Heart right ventricle (tissue), 16 donors: ENCODE results near the gene TCF12. TPM values are rescaled to one million over a fixed set of nuclear protein-coding genes. Genes with fewer than 3 reads are reported as not detected.
"Not testable (repeated sequence)": the region's sequence is repeated elsewhere in the genome, so short reads cannot be mapped to it uniquely, and the experiment has no call there.

Experiments used
- ATAC-seq, 8 donors: fragments of 200-7000 bp; cut with Tn5 transposase; one replicate each; pipeline ENCODE4 v1.9.1; 2020; ENCODE audit warnings: mild to moderate bottlenecking in 8 of 8, moderate library complexity in 8 of 8, moderate number of reproducible peaks in 1 of 8
- DNase-seq, 2 donors: peaks; one replicate each; pipeline ENCODE4 v3.0.0-alpha.2; 2020
- H3K27ac ChIP-seq, 10 donors: fragments of 200-600 bp; sonication (generic) in 2 of 10; one replicate each; pipeline versions ENCODE4 v1.5.0 to v1.8.0; 2020 to 2022; ENCODE audit warnings: mild to moderate bottlenecking in 3 of 10
- H3K27me3 ChIP-seq, 7 donors: fragments of 200-600 bp; one replicate each; pipeline ENCODE4 v1.8.0; 2021 to 2022; ENCODE audit warnings: mild to moderate bottlenecking in 2 of 7
- H3K36me3 ChIP-seq, 9 donors: fragments of 200-600 bp; sonication (generic) in 1 of 9; one replicate each; pipeline versions ENCODE4 v1.5.0 to v1.8.0; 2020 to 2022; ENCODE audit warnings: mild to moderate bottlenecking in 2 of 9
- H3K4me1 ChIP-seq, 9 donors: fragments of 200-600 bp; sonication (generic) in 1 of 9; one replicate each; pipeline versions ENCODE4 v1.5.0 to v1.8.0; 2020 to 2022; ENCODE audit warnings: mild to moderate bottlenecking in 4 of 9
- H3K4me3 ChIP-seq, 10 donors: fragments of 200-600 bp; sonication (generic) in 2 of 10; one replicate each; pipeline versions ENCODE4 v1.5.0 to v1.8.0; 2020 to 2022; ENCODE audit warnings: mild to moderate bottlenecking in 7 of 10, moderate library complexity in 2 of 10
- H3K9me3 ChIP-seq, 11 donors: fragments of 200-600 bp in 10 of 11; sonication (generic) in 2 of 11; one replicate each; pipeline versions ENCODE4 v1.5.0 to v1.8.0; 2013 to 2022; ENCODE audit warnings: mild to moderate bottlenecking in 2 of 11, control low read depth in 1 of 11, moderate library complexity in 1 of 11
- CTCF ChIP-seq, 9 donors: fragments of 200-600 bp; sonication (generic) in 2 of 9; IDR thresholded peaks; one replicate each; pipeline versions ENCODE4 v1.5.0 to v1.8.0; 2021 to 2022; ENCODE audit warnings: antibody characterized with exemption in 9 of 9, mild to moderate bottlenecking in 5 of 9, moderate library complexity in 1 of 9
- WGBS, 2 donors: extraction: QIAGEN DNeasy Blood & Tissue Kit; methylation state at CpG; one replicate each; pipeline ENCODE4 v1.1.7; 2013; ENCODE audit warnings: inconsistent platforms in 1 of 2; 5-methylcytosine and 5-hydroxymethylcytosine counted together
- intact Hi-C, 10 donors: fragments of 100-400 bp; cut with DNase I; formaldehyde crosslinking; loops; one replicate each; pipeline versions ENCODE4 v1.11.1 to v1.14.2; 2022
- polyA plus RNA-seq, 2 donors: library from polyadenylated mRNA; stranded (reverse); fragments of 200-250 nt; gene quantifications; one replicate each; pipeline ENCODE4 v1.2.3, GENCODE V29; 2013
- total RNA-seq, 10 donors: library from RNA; stranded (reverse); fragmentation: NEBNext Ultra II Directional in 3 of 10; extraction: Animal tissue kit (Norgen Biotek cat#: 25700) in 3 of 10; gene quantifications; one replicate each; pipeline versions ENCODE4 v1.2.1 to v1.2.4, GENCODE V29; 2021 to 2023
- donor health status: Arrhythmogenic right ventricular cardiomyopathy.
- donor health status: ischemic (EF 13 %, LVEDD 7.1; RV severe dilation, severe dysfunction).
- donor health status: healthy with polysubstance abuse.
- donor health status: DM: no; HTN: yes; CAD: no.
- donor health status: DM: no; HTN: no; CAD: no.
- donor health status: ischemic (EF 25% LVEDD 6.9; RV normal size, moderate dysfunction).
- donor health status: ischemic (EF 25% LVEDD 5.7; RV mildly dilated, moderate dysfunction).
- donor health status: healthy.
- donor health status: DM: yes; HTN: yes; CAD: no.
- donor health status: Ischemic cardiomyopathy.
- donor health status: ischemic (EF 35%, LVEDD 5.7; RV mildly dilated, moderate dysfunction).
- donor health status: nonischemic (EF 11% LVEDD 7.7; RV severe dilation, severe dysfunction).
- donor health status: DM: yes; HTN: yes; CAD: no.
- donor health status: PGD.
- donor health status: ischemic (EF 29% LVEDD 5.4; RV normal size, mild dysfunction).
- donor health status: nonischemic (EF 23%, LVEDD 6.1; RV moderate dilation, normal function).

Gene TCF12
- total and polyA plus RNA-seq, 12 donors: 8.7 to 55.7 (median 38.4) TPM

GRCh38 chr15:57158997-57159668, 240.7 kb downstream of the TCF12 start:
- Histone ChIP-seq H3K27me3 (no peaks in the 10 kb centered on the region), H3K9me3 (peaks cover 0 to 6% (median 0%) of the 10 kb centered on the region in 11 donors), H3K27ac (peak overlapping the region in 3 of 10 donors; percentile 59 to 77 (median 74)), H3K4me3 (no peak overlapping the region), H3K4me1 (peaks cover 3 to 48% (median 16%) of the 10 kb centered on the region in 9 donors), H3K36me3 (peaks cover 0 to 11% (median 0%) of the 10 kb centered on the region in 9 donors)
- 85 to 86% methylated on average over 4 of the region's 4 CpGs for WGBS, 2 donors
- no peak for TF ChIP-seq CTCF (IDR thresholded peaks at IDR 0.05)
- DNase-seq (no peak), ATAC-seq (no peak)
- intact Hi-C loops: loop anchor here in 1 of 10 donors (10.0 kb wide), 1 partner anchor 366 kb away; no protein-coding TSS in a partner anchor

- no peak overlapping the region for H3K4me3 ChIP-seq
- no peak overlapping the region for H3K27ac ChIP-seq
- H3K36me3 ChIP-seq: peaks cover 0 to 11% (median 0%) of the 10 kb centered on the region in 9 donors
- no peaks in the 10 kb centered on the region for H3K27me3 ChIP-seq
- DNase-seq: no peak
- intact Hi-C loops: loop anchor here in 1 of 10 donors (10.0 kb wide), 1 partner anchor 365 kb away; no protein-coding TSS in a partner anchor
- H3K9me3 ChIP-seq: peaks cover 0 to 6% (median 0%) of the 10 kb centered on the region in 11 donors
- peaks cover 3 to 47% (median 16%) of the 10 kb centered on the region in 9 donors for H3K4me1 ChIP-seq
- ATAC-seq: no peak
- TF ChIP-seq CTCF (IDR thresholded peaks at IDR 0.05): no peak
Measured at GRCh38 chr15:57159767-57160166, 241.3 kb downstream of the TCF12 start.

- Histone ChIP-seq H3K36me3 (peaks cover 0 to 11% (median 0%) of the 10 kb centered on the region in 9 donors), H3K27me3 (no peaks in the 10 kb centered on the region), H3K4me1 (peaks cover 3 to 35% (median 16%) of the 10 kb centered on the region in 9 donors), H3K4me3 (no peak overlapping the region), H3K9me3 (peaks cover 0 to 6% (median 0%) of the 10 kb centered on the region in 11 donors), H3K27ac (no peak overlapping the region)
- ATAC-seq: no peak
- no peak for DNase-seq
- intact Hi-C loops: no loop called here
- no peak for TF ChIP-seq CTCF (IDR thresholded peaks at IDR 0.05)
- WGBS, 2 donors: 83 to 89% methylated on average over 2 of the region's 2 CpGs
Measured at GRCh38 chr15:57160823-57161560, 242.5 kb downstream of the TCF12 start.

- WGBS, 2 donors: 97 to 98% methylated on average over 7 of the region's 7 CpGs
- ATAC-seq, H3K27ac ChIP-seq, intact Hi-C loops, H3K9me3 ChIP-seq, DNase-seq, H3K4me3 ChIP-seq, H3K27me3 ChIP-seq: not testable (repeated sequence)
- Histone ChIP-seq H3K36me3 (peaks cover 0 to 35% (median 6%) of the 10 kb centered on the region in 9 donors), H3K4me1 (peaks cover 0 to 14% (median 7%) of the 10 kb centered on the region in 9 donors)
Measured at GRCh38 chr15:57164251-57164650, 245.8 kb downstream of the TCF12 start.
